GM21723 (cell line): ENCODE results near the gene COX19.
"Not testable (repeated sequence)": the region's sequence is repeated elsewhere in the genome, so short reads cannot be mapped to it uniquely, and the experiment has no call there.

ENCODE experiments used
- ATAC-seq: cut with Tn5 transposase; IDR thresholded peaks from one replicate; pipeline ENCODE4 v1.9.1; 2021; ENCODE audit warnings: mild to moderate bottlenecking, moderate library complexity; ENCODE audit not compliant: unreplicated experiment

The COX19 gene

DNA sequence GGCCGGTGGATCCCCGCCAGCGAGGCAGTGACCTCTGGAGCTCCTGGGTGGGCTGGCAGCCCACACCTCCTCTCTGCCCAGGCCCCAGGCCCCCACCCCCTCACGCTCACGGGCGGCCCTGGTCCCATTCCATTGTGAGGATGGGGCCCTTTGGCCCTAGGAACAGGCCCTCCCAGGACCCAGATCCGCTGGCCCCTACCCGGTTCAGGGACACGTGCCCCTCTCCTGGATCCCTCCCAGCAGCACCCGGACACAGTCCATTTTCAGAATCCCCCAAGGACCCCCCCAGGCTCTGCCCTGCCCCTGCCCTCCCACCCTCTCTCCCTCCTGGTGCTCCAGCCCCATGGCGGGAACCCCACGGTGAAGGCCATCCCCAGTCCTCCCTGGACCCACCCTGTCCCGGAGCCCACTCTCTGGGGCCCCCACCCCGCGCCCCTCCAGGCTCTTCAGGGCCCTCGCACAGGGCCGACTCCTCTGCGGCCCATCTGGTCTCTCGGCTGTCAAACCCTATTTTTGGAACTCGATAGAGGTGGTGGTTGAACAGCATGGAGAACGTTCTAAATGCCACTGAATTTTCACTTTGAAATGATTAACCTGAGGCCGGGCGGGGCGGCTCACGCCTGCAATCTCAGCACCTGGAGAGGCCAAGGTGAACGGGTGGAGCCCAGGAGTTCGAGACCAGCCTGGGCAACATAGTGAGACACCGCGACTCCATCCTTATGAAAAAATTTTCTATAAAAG, 28.9 kb downstream of the COX19 start:
- no peak for ATAC-seq

DNA sequence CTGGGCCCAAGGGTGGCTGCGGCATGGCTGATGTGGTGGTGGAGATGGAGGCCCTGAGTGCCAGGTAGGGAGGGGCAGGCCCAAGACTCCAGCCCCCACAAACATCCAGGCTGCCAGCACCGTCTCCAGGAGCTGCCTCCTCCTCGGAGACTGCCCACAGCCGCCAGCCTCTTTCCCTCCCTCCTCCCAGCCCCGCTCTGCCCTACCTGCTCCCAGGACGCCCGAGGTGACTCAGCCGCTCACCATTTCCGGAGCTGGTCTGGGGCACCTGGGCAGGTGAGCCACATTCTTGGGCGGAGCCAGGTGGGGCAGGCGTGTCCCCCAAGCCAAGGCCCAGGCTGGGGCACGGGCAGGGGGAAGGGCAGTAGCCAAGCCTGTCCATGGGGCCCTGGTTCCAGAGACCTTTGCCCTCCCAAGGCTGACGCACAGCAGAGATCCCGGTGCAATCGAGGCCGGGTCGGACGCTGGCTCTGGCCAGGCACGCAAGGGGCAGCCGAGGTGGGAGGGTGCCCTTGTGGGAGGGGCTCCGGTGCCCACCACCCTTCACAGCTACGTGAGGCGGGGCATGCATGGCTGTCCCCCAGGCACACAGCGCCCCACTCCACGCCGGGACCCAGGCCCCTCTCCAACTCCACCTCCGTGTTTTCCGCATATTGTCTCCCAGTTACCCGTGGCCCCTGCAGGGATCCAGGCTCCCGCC, 29.6 kb downstream of the COX19 start:
- no peak for ATAC-seq

DNA sequence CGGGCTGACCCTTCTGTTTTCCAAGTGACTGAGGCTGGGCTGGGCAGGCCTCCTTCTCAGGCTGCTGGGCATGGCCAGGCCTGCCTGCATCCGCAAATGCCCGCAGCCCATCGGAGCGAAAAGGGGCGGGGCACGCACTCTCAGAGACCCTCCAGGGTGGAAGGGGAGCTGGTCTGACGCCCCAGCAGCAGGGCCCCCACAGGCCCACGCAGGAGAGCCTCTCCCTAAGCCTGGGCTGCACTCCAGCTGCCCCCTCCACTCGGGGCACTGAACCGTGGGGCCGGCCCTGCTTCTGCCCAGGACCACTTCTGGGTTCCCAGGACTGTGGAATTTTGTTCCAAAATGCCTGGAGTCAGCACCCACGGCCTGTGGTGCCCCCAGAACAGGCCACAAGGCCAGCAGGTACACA, 30.2 kb downstream of the COX19 start:
- ATAC-seq, result no peak

DNA sequence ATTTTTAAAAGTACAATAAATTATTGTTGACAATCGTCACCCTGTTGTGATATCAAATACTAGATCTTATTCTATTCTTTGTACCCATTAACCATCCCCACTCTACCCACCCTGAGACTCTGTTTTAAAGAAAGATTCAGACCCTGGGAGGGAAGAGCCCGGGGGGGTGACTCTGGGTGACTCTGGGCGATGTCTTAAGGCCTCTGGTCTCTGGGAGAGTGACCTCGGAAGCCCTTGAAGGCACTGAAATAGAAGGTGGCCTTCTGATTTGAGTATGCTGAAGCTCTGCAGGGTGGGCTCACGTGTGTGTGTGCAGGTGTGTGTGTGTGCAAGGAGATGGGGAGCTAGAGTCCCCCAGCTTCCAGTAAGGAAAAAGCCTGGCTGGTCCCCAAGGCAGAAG, 30.6 kb downstream of the COX19 start:
- no peak for ATAC-seq

DNA sequence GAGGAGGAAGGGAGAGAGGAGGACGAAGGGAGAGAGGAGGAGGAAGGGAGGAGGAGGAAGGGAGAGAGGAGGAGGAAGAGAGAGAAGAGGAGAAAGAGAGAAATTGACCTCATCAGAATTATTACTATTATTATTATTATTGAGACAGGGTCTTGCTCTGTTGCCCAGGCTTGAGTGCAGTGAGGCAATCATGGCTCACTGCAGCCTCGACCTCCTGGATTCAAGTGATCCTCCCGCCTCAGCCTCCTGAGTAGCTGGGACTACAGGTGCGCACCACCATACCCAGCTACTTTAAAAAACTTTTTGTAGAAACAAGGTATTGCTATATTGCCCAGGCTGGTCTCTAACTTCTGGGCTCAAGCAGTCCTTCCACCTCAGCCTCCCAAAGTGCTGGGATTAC, 31.6 kb downstream of the COX19 start:
- not testable (repeated sequence) for ATAC-seq

DNA sequence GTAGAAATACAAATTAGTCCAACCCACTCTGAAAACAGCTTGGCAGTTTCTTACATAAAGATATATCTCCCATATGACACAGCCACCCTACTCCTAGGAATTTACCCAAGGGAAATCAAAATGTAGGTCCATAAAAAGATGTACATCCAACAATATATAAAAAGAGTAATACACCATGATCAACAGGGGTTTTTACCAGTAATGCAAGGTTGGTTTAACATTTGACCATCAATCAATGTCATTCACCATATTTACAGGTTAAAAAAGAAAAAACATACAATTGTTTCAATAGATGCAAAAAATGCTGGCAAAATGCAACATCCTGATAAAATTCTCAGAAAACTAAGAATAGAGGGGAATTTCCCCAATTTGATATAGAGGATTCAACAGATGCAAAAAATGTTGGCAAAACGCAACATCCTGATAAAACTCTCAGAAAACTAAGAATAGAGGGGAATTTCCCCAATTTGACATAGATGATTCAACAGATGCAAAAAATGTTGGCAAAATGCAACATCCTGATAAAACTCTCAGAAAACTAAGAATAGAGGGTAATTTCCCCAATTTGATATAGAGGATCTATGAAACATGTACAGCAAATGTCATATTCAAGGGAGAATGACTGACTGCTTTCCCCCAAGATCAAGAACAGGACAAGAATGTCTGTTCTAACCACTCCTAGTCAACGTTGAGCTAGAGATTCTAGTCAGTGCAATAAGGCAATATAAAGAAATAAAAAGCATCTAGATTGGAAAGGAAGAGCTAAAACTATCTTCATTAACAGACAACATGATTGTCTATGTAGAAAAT, 34.5 kb downstream of the COX19 start:
- no peak for ATAC-seq

DNA sequence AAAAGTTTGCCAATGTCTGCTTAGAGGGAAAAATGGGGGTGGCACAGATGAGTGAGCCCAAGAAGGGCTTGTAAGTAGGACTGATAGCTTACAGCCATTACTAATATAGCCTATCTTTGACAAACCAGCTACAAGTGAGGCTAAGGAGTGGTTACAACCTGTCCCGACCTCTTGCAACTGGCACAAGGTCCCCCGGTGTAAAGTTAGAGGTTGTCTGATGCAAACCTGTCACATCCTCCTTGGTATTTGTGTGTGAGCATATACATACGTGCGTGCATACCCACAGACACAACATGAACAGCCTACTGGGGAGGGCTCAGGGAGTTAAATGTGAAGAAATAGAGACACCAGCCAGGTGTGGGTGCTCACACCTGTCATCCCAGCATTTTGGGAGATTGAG, 35.5 kb downstream of the COX19 start:
- no peak for ATAC-seq

DNA sequence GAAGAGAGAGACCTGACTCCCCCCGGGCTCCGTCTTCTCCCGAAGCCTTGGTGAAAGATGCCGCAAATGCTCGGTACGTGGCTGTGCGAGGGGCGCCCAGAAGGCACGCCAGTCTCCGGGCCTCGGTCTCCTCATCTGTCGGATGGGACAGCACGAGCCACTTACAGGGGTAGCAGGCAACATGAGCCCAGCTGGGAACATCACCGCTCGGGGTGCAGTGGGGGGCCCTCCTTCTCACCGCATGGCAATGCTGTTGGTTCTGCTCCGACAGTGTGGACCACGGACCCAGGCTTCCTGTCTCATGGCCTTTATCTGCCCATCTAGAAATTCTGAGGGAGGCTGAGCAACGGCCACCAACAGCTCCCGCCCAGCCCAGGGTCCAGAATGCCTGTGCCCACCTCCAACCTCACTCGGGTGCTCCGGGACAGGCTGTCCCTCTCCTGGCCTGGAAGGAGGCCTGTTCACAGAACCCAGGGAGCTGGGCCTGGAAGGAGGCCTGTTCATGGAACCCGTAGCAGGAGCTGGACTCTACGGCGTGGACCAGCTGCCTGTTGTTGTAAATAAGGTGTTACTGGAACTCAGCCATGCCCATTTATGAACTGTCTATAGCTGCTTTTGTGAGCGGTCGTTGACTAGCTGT, 36.7 kb downstream of the COX19 start:
- ATAC-seq, result no peak

DNA sequence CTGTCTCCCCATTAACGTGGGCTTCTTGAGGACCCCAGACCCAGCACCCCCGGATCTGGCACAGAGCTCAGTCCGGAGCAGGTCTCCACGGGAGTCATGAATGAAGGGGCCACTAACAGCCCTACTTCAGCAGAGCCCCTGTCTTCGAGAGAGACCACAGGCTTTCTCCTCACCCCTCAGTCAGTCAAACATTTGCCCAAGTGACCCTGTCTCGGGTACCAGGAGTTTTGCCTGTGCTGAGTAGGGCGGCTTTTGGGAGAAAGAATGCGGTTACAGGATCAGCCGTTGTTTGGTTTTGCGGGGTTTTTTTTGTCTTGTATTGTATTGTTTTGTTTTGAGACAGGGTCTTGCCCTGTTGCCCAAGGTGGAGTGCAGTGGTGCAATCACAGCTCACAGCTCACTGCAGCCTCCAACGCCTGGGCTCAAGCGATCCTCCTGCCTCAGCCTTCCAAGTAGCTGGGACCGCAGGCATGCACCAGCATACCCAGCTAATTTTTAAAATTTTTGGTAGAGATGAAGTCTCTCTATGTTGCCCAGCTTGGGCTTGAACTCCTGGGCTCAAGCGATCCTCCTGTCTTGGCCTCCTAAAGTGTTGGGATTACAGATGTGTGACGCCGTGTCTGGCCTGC, 37.4 kb downstream of the COX19 start:
- ATAC-seq, result no peak

DNA sequence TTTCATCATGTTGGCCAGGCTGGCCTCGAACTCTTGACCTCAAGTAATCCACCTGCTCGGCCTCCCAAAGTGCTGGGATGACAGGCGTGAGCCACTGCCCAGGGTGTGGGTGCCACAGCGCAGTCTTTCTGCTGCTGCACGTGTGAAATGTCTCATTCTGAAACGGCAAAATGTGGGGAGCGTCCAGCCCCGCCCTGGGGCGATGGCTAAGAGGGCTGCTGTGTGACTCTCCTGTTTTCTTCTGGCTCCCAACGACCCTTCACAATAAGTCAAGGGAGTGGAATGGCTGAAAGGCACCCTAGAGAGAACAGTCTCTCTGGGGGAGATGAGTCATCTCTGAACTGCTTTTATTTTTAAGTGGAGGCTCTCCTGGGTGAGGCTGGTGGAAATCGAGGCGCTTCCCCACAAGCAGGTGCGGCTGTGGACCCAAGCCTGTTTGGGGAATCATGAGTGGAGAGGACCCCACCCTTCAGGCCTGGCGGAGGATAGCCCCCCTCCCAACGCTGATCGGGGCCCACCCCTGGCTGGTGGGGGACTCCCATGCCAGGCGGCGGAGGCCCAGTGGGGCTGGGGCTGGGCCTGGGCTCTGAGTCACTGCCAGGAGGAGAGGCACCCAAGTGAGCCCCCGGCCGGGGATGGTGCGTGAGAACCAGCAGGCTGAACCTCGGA, 38.8 kb downstream of the COX19 start:
- peak; percentile 84 for ATAC-seq

DNA sequence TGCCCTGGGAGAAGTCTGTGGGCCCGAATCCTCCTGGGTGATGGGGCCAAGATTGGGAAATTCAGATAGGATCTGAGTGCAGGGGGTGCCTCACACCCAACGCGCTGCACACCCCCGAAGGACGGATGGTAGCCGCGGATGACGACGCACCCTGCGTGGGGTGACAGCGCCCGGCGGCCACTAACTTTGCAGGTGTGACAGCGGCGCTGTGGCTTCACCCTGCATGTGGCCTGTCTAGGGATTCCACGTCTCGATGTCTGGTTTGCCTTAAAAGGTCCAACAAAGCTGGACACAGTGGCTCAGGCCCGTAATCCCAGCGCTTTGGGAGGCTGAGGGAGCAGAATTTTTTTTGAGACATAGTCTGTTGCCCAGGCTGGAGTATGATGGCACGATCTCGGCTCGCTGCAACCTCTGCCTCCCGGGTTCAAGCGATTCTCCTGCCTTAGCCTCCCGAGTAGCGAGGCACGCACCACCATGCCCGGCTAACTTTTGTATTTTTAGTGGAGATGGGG, 39.4 kb downstream of the COX19 start:
- no peak for ATAC-seq

DNA sequence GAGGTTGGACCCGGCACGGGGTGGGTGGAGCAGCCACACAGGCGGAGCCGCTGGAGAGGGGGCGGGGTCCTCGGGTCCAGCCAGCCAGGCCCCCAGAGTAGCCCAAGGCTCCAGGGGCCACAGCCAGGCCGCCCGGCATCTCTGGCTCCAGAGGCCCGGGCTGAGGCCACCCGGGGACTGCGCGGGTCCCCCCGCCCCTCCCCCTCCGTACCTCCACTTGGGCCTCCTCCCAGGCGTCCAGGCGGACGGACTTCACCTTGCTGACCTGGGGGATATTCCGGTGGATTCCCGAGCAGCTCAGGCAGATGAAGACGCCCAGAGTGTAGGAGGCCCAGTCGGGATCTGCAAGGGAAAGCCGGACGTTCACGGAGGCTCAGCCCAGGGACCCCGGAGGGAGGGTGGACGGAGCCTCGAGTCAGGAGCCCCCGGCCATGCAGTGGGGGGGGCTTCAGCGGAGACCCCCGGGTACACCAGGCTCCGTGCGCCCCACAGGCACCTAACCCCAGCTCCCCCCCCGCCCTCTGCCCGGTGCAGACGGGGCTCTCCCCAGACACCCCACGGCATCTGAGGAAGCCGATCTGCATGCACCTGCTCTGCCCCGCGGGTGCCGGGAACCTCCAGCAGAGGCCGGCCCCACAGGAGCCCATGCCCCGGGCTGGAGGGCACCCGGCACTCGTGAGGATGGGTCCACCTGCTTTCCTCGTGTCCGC, 40.0 kb downstream of the COX19 start:
- ATAC-seq, result no peak

DNA sequence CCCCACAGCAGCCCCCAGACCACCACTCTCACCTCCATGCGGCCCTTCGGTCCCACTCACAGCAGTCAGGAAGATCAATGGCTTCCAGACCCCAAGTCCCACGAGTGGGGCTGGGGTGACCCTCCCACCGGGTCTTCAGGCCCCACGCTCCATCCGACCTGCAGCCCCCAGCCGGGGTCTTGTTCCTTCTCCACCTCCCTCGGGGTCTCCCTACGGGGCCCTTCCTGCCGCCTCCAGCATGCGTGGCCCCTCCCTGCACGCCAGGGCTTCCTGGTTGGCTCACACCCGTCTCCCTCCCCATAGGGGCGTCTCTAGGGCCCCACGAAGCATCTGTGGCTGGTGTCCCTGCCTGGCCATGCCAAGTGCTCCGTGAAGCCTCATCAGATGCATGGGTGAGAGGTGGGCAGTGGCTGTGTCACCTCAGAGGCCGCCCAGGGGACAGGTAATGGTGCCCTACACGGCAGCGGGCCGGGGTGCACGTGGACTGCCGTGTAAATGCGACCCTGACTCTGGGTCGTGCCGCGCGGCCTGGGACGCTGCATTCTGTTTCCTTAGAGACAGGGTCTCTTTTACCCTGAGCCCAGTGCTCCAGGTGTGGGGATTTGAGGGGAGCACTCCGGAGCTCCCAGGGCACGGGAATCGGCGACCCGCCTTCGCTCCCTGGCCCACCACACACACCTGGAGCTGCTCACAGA, 40.7 kb downstream of the COX19 start:
- ATAC-seq, result no peak

DNA sequence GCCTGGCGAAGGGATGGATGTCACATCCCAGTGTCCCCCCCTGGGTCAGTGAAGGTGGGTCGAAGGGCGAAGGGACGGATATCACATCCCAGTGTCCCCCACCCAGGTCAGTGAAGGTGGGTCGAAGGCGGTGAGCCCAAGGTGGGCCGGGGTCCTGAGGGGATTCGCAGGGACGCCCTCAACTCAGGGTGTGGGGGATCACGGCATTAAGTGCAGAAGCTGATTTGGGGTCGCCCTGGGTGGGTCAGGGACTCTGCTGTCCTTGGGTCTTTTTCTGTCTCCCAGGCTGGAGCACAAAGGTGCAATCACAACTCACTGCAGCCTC, 42.7 kb downstream of the COX19 start:
- ATAC-seq, result no peak

DNA sequence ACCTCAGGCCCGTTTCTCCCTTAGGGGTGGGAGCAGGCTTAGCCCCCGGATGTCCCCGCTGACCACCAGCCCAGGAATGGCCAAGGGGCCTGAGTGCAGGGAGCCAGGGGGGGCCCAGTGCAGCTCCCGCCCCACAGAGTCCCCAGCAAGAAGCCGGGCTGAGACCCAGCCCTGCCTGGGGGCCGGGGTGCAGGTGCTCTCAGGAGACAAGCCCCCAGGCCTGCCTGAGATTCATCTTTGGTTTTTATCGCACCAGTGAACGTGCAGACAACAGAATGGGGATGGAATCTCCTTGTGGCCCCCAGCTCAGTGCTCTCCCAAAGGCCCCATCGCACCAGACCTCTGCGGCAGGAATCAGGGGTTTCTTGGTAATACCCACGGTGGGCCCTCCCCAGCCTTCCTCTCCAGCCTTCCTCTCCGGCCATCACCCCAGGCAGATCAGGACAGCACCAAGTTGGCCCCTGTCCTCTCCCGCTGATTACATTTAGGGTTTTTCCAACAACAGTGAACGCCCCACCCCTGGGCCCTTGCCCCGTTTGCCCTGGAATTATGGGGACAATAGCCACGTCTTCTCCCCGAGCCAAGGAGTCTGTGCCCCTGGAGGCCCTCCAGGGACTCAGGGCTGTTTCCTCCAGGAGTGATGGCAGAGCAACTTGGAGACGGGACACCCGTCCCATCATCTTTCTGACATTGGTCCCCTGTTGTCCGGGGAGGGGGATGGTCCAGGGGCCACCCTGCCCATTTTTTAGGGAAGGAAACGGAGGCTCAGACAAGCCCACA, 43.3 kb downstream of the COX19 start:
- no peak for ATAC-seq

DNA sequence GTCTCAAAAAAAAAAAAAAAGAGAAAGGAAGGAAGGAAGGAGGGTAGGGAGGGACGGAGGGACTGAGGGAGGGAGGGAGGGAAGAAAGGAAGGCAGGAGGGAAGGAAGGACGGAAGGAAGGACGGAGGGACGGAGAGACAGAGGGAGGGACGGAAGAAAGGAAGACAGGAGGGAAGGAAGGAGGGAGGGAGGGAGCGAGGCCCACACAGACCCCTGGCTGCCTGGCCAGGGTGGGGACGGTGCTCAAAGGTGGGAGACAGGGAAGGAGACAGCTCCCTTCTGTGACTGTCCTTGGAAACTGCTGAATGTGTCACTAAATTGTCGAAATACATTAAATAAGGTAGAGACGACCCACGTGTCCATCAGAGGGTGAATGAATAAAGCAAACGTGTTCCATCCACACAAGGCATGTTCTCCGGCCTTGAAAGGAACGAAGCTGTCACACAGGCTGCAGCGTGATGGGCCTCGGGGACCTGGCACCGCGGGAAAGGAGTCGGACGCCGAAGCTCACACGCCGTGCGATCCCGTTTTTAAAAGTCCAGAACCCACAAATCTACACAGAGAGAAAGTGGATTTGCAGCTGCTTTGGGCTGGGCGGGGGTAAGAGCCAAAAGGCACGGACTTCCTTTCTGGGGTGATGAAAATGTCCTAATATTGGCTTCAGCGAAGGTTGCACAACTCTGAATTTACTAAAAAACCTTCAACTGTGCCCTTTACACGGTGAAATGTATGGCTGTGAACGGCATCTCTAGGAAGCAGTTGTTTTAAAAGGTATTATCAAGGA, 44.2 kb downstream of the COX19 start:
- no peak for ATAC-seq

DNA sequence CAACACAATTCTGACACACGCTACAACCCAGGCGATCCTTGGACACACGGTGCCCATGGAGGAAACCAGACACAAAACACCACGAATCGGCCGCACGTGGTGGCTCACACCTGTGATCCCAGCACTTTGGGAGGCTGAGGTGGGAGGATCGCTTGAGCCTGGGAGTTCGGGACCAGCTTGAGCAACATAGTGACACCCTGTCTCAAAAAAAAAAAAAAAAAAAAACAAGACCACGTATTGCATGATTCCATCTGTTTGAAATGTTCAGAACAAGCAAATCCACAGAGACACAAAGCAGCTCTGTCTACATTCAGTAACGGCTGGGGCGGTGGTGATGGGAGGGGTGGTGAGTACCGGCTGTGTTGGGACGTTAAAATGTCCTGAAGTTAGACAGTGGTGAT, 46.0 kb downstream of the COX19 start:
- ATAC-seq, result no peak
